BLaER1 (cell line): ENCODE measurements around the gene IL2RG.

Experiments
- H3K27ac ChIP-seq: shearing (Covaris generic); formaldehyde crosslinking; 2 replicates; pipeline ENCODE4 v1.8.1; 2022
- H3K27me3 ChIP-seq: shearing (Covaris generic); formaldehyde crosslinking; 2 replicates; pipeline ENCODE4 v1.8.1; 2022
- H3K36me3 ChIP-seq: shearing (Covaris generic); formaldehyde crosslinking; 2 replicates; pipeline ENCODE4 v1.8.1; 2022
- H3K4me1 ChIP-seq: shearing (Covaris generic); formaldehyde crosslinking; 2 replicates; pipeline ENCODE4 v1.8.1; 2022
- H3K4me2 ChIP-seq: shearing (Covaris generic); formaldehyde crosslinking; 2 replicates; pipeline ENCODE4 v1.8.1; 2022
- H3K4me3 ChIP-seq: shearing (Covaris generic); formaldehyde crosslinking; 2 replicates; pipeline ENCODE4 v1.8.1; 2022
- H3K9ac ChIP-seq: shearing (Covaris generic); formaldehyde crosslinking; 2 replicates; pipeline ENCODE4 v1.8.1; 2022
- H3K9me3 ChIP-seq: shearing (Covaris generic); formaldehyde crosslinking; 2 replicates; pipeline ENCODE4 v1.8.1; 2022
- H4K20me1 ChIP-seq: shearing (Covaris generic); formaldehyde crosslinking; 2 replicates; pipeline ENCODE4 v1.8.1; 2022
- Cebpa-rat ChIP-seq: shearing (Covaris generic); IDR thresholded peaks from 2 replicates; pipeline ENCODE4 v1.8.1; 2022

Gene IL2RG

DNA sequence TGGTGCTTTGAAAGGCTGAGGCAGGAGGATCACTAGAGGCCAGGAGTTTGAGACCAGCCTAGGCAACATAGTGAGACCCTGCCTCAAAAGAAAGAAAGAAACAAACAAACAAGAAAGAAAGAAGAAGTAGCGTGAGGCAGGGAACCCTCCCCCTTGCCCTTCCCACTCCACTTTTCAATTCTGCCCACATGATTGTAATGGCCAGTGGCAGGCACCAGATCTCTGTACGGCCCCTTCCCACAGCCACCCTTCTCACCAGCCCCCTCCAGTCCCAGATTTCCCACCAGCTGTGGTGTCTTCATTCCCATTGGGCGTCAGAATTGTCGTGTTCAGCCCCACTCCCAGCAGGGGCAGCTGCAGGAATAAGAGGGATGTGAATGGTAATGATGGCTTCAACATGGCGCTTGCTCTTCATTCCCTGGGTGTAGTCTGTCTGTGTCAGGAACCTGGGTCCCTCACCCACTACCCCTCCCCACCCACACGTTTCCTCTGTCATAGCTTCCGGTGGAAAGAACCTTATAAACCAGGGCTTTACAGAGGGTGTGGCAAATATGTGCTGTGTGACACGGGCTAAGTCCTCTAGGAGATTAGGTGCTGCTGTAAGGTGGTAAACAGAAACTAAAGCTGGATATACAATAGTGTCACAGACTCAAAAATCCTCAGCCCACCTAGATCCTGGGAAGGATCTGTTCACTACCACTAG, at the start of gene IL2RG:
TSS of gene IL2RG (minus strand) at position 437 of the 703 bp plus-strand sequence. CDS start at position 399, 38 bp downstream.
- no peaks in the 10 kb centered on the region for H3K9me3 ChIP-seq
- no peaks in the 10 kb centered on the region for H4K20me1 ChIP-seq
- H3K27me3 ChIP-seq, result peaks cover 85% of the 10 kb centered on the region
- peak within 1 kb of the TSS; percentile 86 for H3K4me2 ChIP-seq
- peak within 1 kb of the TSS; percentile 67 for H3K4me3 ChIP-seq
- no peaks in the 10 kb centered on the region; the same call in 1 of the 2 replicates for H3K36me3 ChIP-seq
- TF ChIP-seq Cebpa-rat, result no peak
- peaks cover 62% of the 10 kb centered on the region for H3K4me1 ChIP-seq
- H3K27ac ChIP-seq, result peak within 1 kb of the TSS; percentile 78
- peak within 1 kb of the TSS; percentile 72 for H3K9ac ChIP-seq

- peaks cover 4% of the 10 kb centered on the region; the same call in 1 of the 2 replicates for H3K36me3 ChIP-seq
- H3K27ac ChIP-seq, result no peak overlapping the region
- H3K27me3 ChIP-seq, result peaks cover 35% of the 10 kb centered on the region
- no peak overlapping the region for H3K4me2 ChIP-seq
- peaks cover 27% of the 10 kb centered on the region for H3K4me1 ChIP-seq
- H3K9me3 ChIP-seq, result no peaks in the 10 kb centered on the region
- H3K4me3 ChIP-seq, result no peak overlapping the region
- TF ChIP-seq Cebpa-rat, result no peak
- no peak overlapping the region for H3K9ac ChIP-seq
- no peaks in the 10 kb centered on the region; the same call in 1 of the 2 replicates for H4K20me1 ChIP-seq
Measured at GRCh38 chrX:71160475-71160874, 49.1 kb upstream of the IL2RG start.

GRCh38 chrX:71159335-71159734, 48.0 kb upstream of the IL2RG start:
- H3K27ac ChIP-seq, result no peak overlapping the region
- no peak overlapping the region for H3K9ac ChIP-seq
- 0 out of 2 replicates have a peak, but pooled peaks cover 4% of the 10 kb centered on the region for H4K20me1 ChIP-seq
- peaks cover 4% of the 10 kb centered on the region; the same call in 1 of the 2 replicates for H3K36me3 ChIP-seq
- no peak for TF ChIP-seq Cebpa-rat
- no peaks in the 10 kb centered on the region for H3K9me3 ChIP-seq
- no peak overlapping the region for H3K4me2 ChIP-seq
- no peak overlapping the region for H3K4me3 ChIP-seq
- peaks cover 27% of the 10 kb centered on the region for H3K4me1 ChIP-seq
- H3K27me3 ChIP-seq, result peaks cover 30% of the 10 kb centered on the region

DNA sequence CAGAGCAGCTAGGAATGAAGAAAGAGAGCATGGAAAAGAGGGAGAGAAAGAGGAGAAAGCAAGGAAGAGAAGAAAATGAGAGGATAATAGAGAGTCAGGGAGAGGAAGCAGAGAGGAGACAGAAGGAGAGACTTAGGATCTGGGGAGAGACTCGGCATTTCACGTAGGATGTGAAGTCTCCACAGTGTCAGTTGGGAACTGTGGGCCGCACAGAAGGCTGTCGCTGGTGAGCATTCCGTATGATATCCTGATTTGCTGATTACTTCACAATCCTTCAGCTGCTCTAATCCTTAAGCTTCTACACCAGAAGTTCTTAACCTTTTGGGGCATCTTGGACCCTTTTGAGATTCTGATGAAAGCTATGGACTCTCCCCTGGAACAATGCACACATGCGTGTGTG, 47.2 kb upstream of the IL2RG start:
- Histone ChIP-seq H3K27ac (no peak overlapping the region), H3K4me2 (no peak overlapping the region), H3K4me3 (no peak overlapping the region), H3K9me3 (no peaks in the 10 kb centered on the region), H4K20me1 (peaks cover 11% of the 10 kb centered on the region; the same call in 1 of the 2 replicates), H3K4me1 (peaks cover 27% of the 10 kb centered on the region), H3K36me3 (no peaks in the 10 kb centered on the region; the same call in 1 of the 2 replicates), H3K9ac (no peak overlapping the region), H3K27me3 (peaks cover 30% of the 10 kb centered on the region)
- no peak for TF ChIP-seq Cebpa-rat

GRCh38 chrX:71154641-71155040, 43.3 kb upstream of the IL2RG start:
- Histone ChIP-seq H3K9ac (no peak overlapping the region), H3K27me3 (peaks cover 46% of the 10 kb centered on the region), H3K36me3 (no peaks in the 10 kb centered on the region), H3K9me3 (no peaks in the 10 kb centered on the region), H3K4me1 (peaks cover 26% of the 10 kb centered on the region), H3K4me2 (peak overlapping the region; percentile 58), H3K4me3 (no peak overlapping the region), H4K20me1 (peaks cover 17% of the 10 kb centered on the region; the same call in 1 of the 2 replicates), H3K27ac (peak overlapping the region; percentile 3; the same call in 1 of the 2 replicates)
- TF ChIP-seq Cebpa-rat, result no peak

DNA sequence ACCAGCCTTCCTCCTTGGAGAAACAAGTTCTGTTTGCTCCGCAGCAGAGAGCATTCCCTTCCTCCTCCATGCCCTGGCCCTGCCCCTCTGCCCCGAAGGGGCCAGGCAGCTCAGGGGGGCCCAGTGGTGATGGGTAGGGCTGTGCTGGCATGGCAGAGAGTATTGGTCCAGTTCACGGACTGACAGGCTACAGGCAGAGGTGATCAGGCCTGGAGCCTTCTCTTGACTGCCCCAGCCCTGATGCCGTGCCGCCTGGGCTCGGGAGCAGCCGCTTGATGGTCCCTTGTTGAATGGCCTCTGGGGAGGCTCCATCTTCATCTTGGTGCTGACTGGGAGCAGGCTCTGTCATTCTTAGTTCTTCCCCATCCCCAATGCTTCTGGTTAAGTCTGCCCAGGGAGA, 42.8 kb upstream of the IL2RG start:
- Histone ChIP-seq H3K4me2 (peak overlapping the region; percentile 58), H4K20me1 (peaks cover 17% of the 10 kb centered on the region; the same call in 1 of the 2 replicates), H3K4me3 (no peak overlapping the region), H3K27ac (no peak overlapping the region), H3K9ac (no peak overlapping the region), H3K4me1 (peaks cover 26% of the 10 kb centered on the region), H3K27me3 (peaks cover 51% of the 10 kb centered on the region), H3K36me3 (no peaks in the 10 kb centered on the region), H3K9me3 (no peaks in the 10 kb centered on the region)
- no peak for TF ChIP-seq Cebpa-rat

- peaks cover 62% of the 10 kb centered on the region for H3K27me3 ChIP-seq
- no peaks in the 10 kb centered on the region for H3K9me3 ChIP-seq
- no peak overlapping the region for H3K27ac ChIP-seq
- no peak overlapping the region for H3K9ac ChIP-seq
- H3K4me3 ChIP-seq, result no peak overlapping the region
- peaks cover 44% of the 10 kb centered on the region for H3K4me1 ChIP-seq
- peaks cover 17% of the 10 kb centered on the region; the same call in 1 of the 2 replicates for H4K20me1 ChIP-seq
- no peak overlapping the region for H3K4me2 ChIP-seq
- no peaks in the 10 kb centered on the region for H3K36me3 ChIP-seq
- TF ChIP-seq Cebpa-rat, result no peak
Measured at GRCh38 chrX:71151366-71151765, 40.0 kb upstream of the IL2RG start.

DNA sequence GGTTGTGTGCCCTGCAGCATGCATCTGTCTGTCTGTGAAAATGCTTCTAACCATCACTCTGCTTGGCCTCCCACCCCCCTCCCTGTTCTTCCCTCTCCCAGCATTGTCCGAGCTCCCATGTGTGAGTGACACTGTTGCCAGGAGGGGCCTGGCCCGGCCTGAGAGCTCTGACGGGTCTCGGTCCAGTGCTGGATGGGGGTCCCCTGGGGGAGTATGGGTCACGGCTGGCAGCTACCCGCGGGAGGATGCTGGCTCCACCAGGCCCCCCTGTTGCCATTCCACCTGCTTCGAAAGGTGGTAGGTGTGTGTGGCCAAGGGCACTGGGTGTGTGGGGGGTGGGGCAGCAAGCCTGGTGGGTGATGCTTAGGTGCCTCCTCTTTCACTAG, 36.9 kb upstream of the IL2RG start:
- H3K27ac ChIP-seq, result no peak overlapping the region
- H3K4me3 ChIP-seq, result no peak overlapping the region
- H3K4me1 ChIP-seq, result peaks cover 35% of the 10 kb centered on the region
- H4K20me1 ChIP-seq, result peaks cover 9% of the 10 kb centered on the region; the same call in 1 of the 2 replicates
- no peak overlapping the region for H3K9ac ChIP-seq
- peaks cover 51% of the 10 kb centered on the region for H3K27me3 ChIP-seq
- TF ChIP-seq Cebpa-rat, result no peak
- no peak overlapping the region for H3K4me2 ChIP-seq
- peaks cover 2% of the 10 kb centered on the region for H3K36me3 ChIP-seq
- H3K9me3 ChIP-seq, result no peaks in the 10 kb centered on the region

- H3K4me2 ChIP-seq, result peak overlapping the region; percentile 24; the same call in 1 of the 2 replicates
Measured at GRCh38 chrX:71147496-71148277, 36.3 kb upstream of the IL2RG start.

More at GRCh38 chrX:71147496-71148277, 36.3 kb upstream of the IL2RG start:
- Histone ChIP-seq H3K36me3 (peaks cover 7% of the 10 kb centered on the region), H3K4me1 (peaks cover 35% of the 10 kb centered on the region), H3K9me3 (no peaks in the 10 kb centered on the region), H3K27ac (no peak overlapping the region), H3K27me3 (peaks cover 48% of the 10 kb centered on the region), H4K20me1 (peaks cover 7% of the 10 kb centered on the region; the same call in 1 of the 2 replicates), H3K9ac (no peak overlapping the region), H3K4me3 (no peak overlapping the region)
- TF ChIP-seq Cebpa-rat, result no peak
